ENCODE data around the gene PHLPP1. TPM values are rescaled to one million over a fixed set of nuclear protein-coding genes. Genes with fewer than 3 reads are reported as not detected.
"Not testable (repeated sequence)": the region's sequence is repeated elsewhere in the genome, so short reads cannot be mapped to it uniquely, and the experiment has no call there.

The PHLPP1 gene
- total RNA-seq, 1 experiment from 2014 or later = 13.7 TPM

GRCh38 chr18:62693659-62694058 lies 21.7 kb upstream of the PHLPP1 start:
- H3K4me3 ChIP-seq (ENCODE audit: low read depth, low read length, poor library complexity, severe bottlenecking) = no peak overlapping the region
- ChIA-PET POLR2A (ENCODE audit: low non-redundant PET) (interaction anchor here (0.7 kb wide), 1 partner anchor 256 kb away, joined by 3 read pairs; no protein-coding TSS in a partner anchor), CTCF (no interaction called here)
- H3K27ac ChIP-seq (ENCODE audit: low read depth, low read length, poor library complexity, severe bottlenecking) = no peak overlapping the region
- peaks cover 15% of the 10 kb centered on the region for H3K9me3 ChIP-seq (ENCODE audit: low read depth, low read length, poor library complexity, severe bottlenecking)
- no peaks in the 10 kb centered on the region for H3K36me3 ChIP-seq (ENCODE audit: insufficient read depth, low read length, poor library complexity, severe bottlenecking)
- DNase-seq (ENCODE audit: low spot score) = no peak
- intact Hi-C loops (cut with micrococcal nuclease; ENCODE audit: unreplicated experiment) = no loop called here
- TF ChIP-seq EZH2 (IDR thresholded peaks at IDR 0.05; ENCODE audit: borderline replicate concordance, low read depth, low read length, poor library complexity, severe bottlenecking) (no peak), CTCF (conservative IDR thresholded peaks at IDR 0.05; ENCODE audit: low read depth, low read length) (no peak)
- H3K27me3 ChIP-seq (replicated peaks; ENCODE audit: insufficient read depth, low read depth, low read length, poor library complexity) = no peaks in the 10 kb centered on the region
- no peaks in the 10 kb centered on the region for H3K4me1 ChIP-seq (ENCODE audit: insufficient read depth, low read length, poor library complexity, severe bottlenecking)
- no TSS peak for BruUV-seq (replicated peaks)

- no peaks in the 10 kb centered on the region for H3K4me1 ChIP-seq (ENCODE audit: insufficient read depth, low read length, poor library complexity, severe bottlenecking)
- no peak for DNase-seq (ENCODE audit: low spot score)
- POLR2A ChIA-PET (ENCODE audit: low non-redundant PET) = interaction anchor here (0.6 kb wide), 1 partner anchor 98 kb away, joined by 6 read pairs; no protein-coding TSS in a partner anchor
- TF ChIP-seq EZH2 (IDR thresholded peaks at IDR 0.05; ENCODE audit: borderline replicate concordance, low read depth, low read length, poor library complexity, severe bottlenecking) (no peak), CTCF (conservative IDR thresholded peaks at IDR 0.05; ENCODE audit: low read depth, low read length) (no peak)
- no peaks in the 10 kb centered on the region for H3K27me3 ChIP-seq (replicated peaks; ENCODE audit: insufficient read depth, low read depth, low read length, poor library complexity)
- no peaks in the 10 kb centered on the region for H3K9me3 ChIP-seq (ENCODE audit: low read depth, low read length, poor library complexity, severe bottlenecking)
- intact Hi-C loops (cut with micrococcal nuclease; ENCODE audit: unreplicated experiment) = no loop called here
- BruUV-seq (replicated peaks) = no TSS peak
- no peaks in the 10 kb centered on the region for H3K36me3 ChIP-seq (ENCODE audit: insufficient read depth, low read length, poor library complexity, severe bottlenecking)
- no peak overlapping the region for H3K4me3 ChIP-seq (ENCODE audit: low read depth, low read length, poor library complexity, severe bottlenecking)
- CTCF ChIA-PET = no interaction called here
- H3K27ac ChIP-seq (ENCODE audit: low read depth, low read length, poor library complexity, severe bottlenecking) = no peak overlapping the region
These were observed 17.7 kb upstream of the PHLPP1 start for GRCh38 chr18:62697636-62698035.

- Histone ChIP-seq H3K36me3 (ENCODE audit: insufficient read depth, low read length, poor library complexity, severe bottlenecking) (no peaks in the 10 kb centered on the region), H3K4me3 (ENCODE audit: low read depth, low read length, poor library complexity, severe bottlenecking) (no peak overlapping the region), H3K27me3 (replicated peaks; ENCODE audit: insufficient read depth, low read depth, low read length, poor library complexity) (no peaks in the 10 kb centered on the region), H3K27ac (ENCODE audit: low read depth, low read length, poor library complexity, severe bottlenecking) (no peak overlapping the region), H3K9me3 (ENCODE audit: low read depth, low read length, poor library complexity, severe bottlenecking) (no peaks in the 10 kb centered on the region), H3K4me1 (ENCODE audit: insufficient read depth, low read length, poor library complexity, severe bottlenecking) (no peaks in the 10 kb centered on the region)
- ChIA-PET CTCF (no interaction called here), POLR2A (ENCODE audit: low non-redundant PET) (no interaction called here)
- no TSS peak for BruUV-seq (replicated peaks)
- DNase-seq (ENCODE audit: low spot score) = no peak
- intact Hi-C loops (cut with micrococcal nuclease; ENCODE audit: unreplicated experiment) = no loop called here
- TF ChIP-seq CTCF (conservative IDR thresholded peaks at IDR 0.05; ENCODE audit: low read depth, low read length) (no peak), EZH2 (IDR thresholded peaks at IDR 0.05; ENCODE audit: borderline replicate concordance, low read depth, low read length, poor library complexity, severe bottlenecking) (no peak)
These were observed 13.1 kb upstream of the PHLPP1 start for GRCh38 chr18:62702259-62702658.

GRCh38 chr18:62706879-62707278 lies 8.5 kb upstream of the PHLPP1 start:
- H3K9me3 ChIP-seq (ENCODE audit: low read depth, low read length, poor library complexity, severe bottlenecking); H3K27me3 ChIP-seq (replicated peaks; ENCODE audit: insufficient read depth, low read depth, low read length, poor library complexity); BruUV-seq (replicated peaks); H3K36me3 ChIP-seq (ENCODE audit: insufficient read depth, low read length, poor library complexity, severe bottlenecking); POLR2A ChIA-PET (ENCODE audit: low non-redundant PET); H3K4me3 ChIP-seq (ENCODE audit: low read depth, low read length, poor library complexity, severe bottlenecking); DNase-seq (ENCODE audit: low spot score); CTCF ChIA-PET; H3K4me1 ChIP-seq (ENCODE audit: insufficient read depth, low read length, poor library complexity, severe bottlenecking); intact Hi-C loops (cut with micrococcal nuclease; ENCODE audit: unreplicated experiment); H3K27ac ChIP-seq (ENCODE audit: low read depth, low read length, poor library complexity, severe bottlenecking): not testable (repeated sequence)

GRCh38 chr18:62709908-62710307 lies 5.4 kb upstream of the PHLPP1 start:
- H3K27ac ChIP-seq (ENCODE audit: low read depth, low read length, poor library complexity, severe bottlenecking); POLR2A ChIA-PET (ENCODE audit: low non-redundant PET); H3K27me3 ChIP-seq (replicated peaks; ENCODE audit: insufficient read depth, low read depth, low read length, poor library complexity); H3K4me3 ChIP-seq (ENCODE audit: low read depth, low read length, poor library complexity, severe bottlenecking); H3K9me3 ChIP-seq (ENCODE audit: low read depth, low read length, poor library complexity, severe bottlenecking); H3K4me1 ChIP-seq (ENCODE audit: insufficient read depth, low read length, poor library complexity, severe bottlenecking); H3K36me3 ChIP-seq (ENCODE audit: insufficient read depth, low read length, poor library complexity, severe bottlenecking); BruUV-seq (replicated peaks); DNase-seq (ENCODE audit: low spot score): not testable (repeated sequence)
- intact Hi-C loops (cut with micrococcal nuclease; ENCODE audit: unreplicated experiment) = loop anchor here (5.0 kb wide), 1 partner anchor 123 kb away; no protein-coding TSS in a partner anchor
- CTCF ChIA-PET = interaction anchor here (1.4 kb wide), 1 partner anchor 248 kb away, joined by 3 read pairs; no protein-coding TSS in a partner anchor
